Right renal cortex interstitium (tissue), 3 donors: ENCODE results near the gene ZNF79. TPM values are rescaled to one million over a fixed set of nuclear protein-coding genes. Genes with fewer than 3 reads are reported as not detected.

ENCODE experiments used
- DNase-seq, 3 donors: peaks; one replicate each; pipeline ENCODE4 v3.0.0-alpha.2; 2013; ENCODE audit warnings: low read depth in 3 of 3, low spot score in 2 of 3
- polyA plus RNA-seq, 3 donors: library from polyadenylated mRNA; unstranded; fragments of 120-200 nt; gene quantifications; one replicate each; pipeline ENCODE4 v1.2.1, GENCODE V29; 2013; ENCODE audit not compliant: insufficient read length in 3 of 3

Gene ZNF79
- polyA plus RNA-seq, 3 donors = 7.5 to 8.0 (median 7.6) TPM

- DNase-seq = no peak
Measured at GRCh38 chr9:127423476-127423933, 677 bp upstream of the ZNF79 start.

DNA sequence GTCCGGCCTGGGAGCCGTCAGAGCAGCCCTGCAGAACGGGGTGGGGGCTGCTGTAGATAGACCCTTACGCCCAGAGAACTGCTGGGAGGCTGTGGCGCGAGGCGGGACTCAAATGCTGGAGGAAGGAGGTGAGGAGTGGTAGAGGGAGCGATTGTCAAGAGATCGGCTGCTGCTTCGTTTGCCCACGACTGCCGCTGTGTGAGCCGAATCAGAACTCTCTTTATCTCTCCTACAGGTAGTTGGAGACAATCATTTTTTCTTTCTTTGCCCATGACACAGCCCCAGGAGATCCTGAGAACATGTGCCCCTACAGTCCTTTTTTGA lies 456 bp downstream of the ZNF79 start:
- no peak for DNase-seq

GRCh38 chr9:127426756-127427155 lies 2.6 kb downstream of the ZNF79 start:
- no peak for DNase-seq

GRCh38 chr9:127428348-127428747 lies 4.2 kb downstream of the ZNF79 start:
- DNase-seq = no peak

DNA sequence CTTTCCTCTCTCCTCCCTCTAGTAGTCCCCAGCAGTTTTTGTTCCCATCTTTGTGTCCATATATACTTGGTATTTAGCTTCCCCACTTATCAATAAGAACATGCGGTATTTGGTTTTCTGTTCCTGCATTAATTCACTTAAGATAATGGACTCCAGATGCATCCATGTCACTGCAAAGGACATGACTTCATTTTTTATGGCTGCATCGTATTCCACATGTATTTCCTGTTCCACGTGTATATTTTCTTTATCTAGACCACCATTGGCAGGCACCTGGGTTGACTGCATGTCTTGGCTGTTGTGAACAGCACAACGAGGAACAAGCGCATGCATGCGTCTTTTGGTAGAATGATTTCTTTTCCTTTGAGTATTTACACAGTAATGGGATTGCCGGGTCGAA lies 6.2 kb downstream of the ZNF79 start:
- DNase-seq = no peak

DNA sequence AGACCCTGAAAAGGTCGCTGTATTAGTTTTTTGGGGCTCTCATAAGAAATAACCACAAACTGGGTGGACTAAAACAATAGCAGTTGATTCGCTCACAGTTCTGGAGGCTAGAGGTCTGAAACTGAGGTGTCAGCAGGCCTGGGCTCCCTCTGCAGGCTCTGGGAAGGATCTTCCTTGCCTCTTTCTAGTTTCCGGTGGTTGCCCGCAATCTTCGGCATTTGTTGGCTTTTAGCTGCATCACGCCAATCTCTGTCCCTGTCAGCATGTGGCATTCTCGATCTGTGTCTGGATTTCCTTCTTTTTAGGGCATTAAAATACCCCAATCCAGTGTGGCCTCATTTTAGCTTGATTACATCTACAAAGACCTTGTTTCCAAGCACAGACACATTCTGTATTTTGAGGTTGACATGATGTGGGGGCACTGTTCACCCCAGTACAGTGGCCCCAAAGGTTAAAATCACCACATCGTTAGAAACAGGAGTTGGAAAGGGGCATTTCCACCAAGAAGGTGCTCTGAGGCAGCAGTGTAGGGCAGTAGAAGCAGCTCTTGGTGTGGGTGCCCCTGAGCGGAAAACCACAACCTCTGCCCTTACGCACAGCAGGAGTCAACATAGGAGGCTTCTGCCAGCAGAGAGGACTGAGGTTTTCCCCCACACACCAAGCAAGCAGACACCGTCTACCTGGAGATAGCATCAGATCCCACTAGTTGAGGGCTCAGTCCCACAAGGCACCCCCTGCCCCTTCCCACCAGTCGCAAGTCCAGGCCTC lies 13.5 kb downstream of the ZNF79 start:
- no peak for DNase-seq

- no peak for DNase-seq
Measured at GRCh38 chr9:127438394-127438793, 14.2 kb downstream of the ZNF79 start.

DNA sequence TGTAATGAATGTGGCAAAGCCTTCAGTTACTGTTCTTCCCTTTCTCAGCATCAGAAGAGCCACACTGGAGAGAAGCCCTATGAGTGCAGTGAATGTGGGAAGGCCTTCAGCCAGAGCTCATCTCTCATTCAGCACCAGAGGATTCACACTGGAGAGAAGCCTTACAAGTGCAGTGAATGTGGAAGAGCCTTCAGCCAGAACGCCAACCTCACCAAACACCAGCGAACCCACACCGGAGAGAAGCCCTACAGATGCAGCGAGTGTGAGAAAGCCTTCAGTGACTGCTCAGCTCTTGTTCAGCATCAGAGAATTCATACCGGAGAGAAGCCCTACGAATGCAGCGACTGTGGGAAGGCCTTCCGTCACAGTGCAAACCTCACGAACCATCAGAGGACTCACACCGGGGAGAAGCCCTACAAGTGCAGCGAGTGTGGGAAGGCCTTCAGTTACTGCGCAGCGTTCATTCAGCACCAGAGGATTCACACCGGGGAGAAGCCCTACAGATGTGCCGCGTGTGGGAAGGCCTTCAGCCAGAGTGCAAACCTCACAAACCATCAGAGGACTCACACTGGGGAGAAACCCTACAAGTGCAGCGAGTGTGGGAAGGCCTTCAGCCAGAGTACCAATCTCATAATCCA lies 20.2 kb downstream of the ZNF79 start:
- DNase-seq = no peak

- no peak for DNase-seq
Measured at GRCh38 chr9:127444921-127445850, 21.0 kb downstream of the ZNF79 start.

DNA sequence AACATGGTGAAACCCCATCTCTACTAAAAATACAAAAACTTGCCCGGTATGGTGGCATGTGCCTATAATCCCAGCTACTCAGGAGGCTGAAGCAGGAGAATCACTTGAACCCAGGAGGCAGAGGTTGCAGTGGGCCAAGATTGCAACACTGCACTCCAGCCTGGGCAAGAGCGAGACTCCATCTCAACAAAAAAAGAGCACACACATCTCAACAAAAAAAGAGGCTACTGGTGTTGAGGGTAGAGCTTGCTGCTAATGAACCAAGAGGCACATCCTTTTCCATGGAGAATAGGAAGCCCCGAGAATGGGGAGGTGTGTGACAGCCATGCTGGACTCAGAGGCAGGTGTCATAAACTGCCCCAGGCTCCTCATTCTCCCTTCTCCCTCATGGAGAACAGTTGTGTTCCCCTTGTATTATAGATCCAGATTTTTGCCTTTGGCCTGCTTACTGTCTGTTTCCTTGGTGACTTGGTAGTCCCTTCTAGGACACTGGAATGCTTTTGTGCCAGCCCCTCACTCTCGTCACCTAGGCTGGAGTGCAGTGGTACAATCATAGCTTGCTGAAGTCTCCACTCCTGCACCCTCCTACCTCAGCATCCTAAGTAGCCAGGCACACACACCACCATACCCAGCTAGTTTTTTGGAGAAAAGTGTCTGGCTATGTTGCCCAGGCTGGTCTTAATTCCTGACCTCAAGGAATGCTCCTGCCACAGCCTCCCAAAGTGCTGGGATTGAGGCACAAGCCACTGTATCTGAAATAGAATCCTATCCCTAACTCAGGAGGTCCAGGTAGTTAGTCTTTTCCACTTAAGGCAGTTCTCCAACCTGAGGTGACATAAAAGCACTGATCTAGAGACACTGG lies 21.9 kb downstream of the ZNF79 start:
- no peak for DNase-seq

DNA sequence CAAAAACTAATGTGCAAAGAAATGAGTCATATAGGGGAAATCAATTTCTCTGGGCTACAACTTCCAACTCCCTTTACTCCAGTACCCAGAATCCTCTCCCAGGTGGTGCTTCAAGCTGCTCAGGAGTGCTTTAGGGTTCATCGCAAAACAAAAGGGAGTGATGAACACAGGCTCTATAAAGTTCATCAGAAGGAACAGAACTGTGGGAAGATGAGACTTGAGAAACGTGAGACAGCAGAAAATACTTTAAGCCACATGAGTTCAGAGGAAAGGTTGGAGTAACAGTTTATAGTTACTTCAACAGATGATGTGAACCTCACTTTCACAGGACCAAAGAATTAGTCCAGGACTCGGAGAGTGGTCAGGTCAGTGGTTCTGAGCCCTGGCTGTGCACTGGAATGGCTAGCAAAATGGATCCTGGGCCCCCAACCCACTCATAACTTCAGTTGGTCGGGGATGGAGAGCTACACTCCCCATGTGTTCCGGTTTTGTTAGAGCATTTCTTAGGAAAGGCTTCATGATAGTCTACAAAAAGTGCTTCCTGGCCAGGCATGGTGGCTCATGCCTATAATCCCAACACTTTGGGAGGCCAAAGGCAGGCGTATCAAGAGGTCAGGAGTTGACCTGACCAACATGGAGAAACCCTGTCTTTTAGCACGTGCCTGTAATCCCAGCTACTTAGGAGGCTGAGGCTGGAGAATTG lies 22.7 kb downstream of the ZNF79 start:
- no peak for DNase-seq

- DNase-seq = no peak
Measured at GRCh38 chr9:127447416-127448111, 23.4 kb downstream of the ZNF79 start.

DNA sequence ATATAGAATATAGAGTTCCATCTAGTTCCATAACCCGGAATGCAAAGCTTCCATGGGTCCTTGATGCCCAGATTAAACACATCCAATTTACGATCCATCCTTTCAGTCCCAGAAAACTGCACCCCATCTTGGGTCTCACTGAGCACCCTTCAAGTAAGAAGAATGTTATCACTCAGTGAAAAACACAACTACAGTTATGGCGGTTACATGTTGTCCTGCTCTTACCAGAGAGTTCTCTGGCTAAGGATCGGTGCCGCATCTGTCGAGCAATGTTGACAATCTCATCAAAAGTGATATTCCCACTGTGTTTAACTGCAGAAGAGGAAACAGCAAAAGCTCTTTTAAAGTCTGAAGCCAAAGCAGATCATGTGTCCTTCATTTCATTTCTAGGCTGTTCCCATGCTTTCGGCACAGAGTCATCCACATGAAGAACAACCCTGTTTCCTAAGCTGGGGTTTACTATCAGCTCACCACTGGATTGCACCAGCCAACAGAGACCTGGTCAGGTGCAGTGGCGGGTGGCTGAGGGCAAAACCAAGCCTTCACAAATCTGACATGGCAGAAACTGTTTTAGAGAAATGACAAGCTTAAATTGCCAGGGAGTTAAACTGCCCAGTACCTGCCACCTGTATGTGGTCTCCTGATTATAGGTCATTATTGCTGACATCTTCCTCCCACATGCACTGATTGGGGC lies 24.1 kb downstream of the ZNF79 start:
- DNase-seq = no peak

DNA sequence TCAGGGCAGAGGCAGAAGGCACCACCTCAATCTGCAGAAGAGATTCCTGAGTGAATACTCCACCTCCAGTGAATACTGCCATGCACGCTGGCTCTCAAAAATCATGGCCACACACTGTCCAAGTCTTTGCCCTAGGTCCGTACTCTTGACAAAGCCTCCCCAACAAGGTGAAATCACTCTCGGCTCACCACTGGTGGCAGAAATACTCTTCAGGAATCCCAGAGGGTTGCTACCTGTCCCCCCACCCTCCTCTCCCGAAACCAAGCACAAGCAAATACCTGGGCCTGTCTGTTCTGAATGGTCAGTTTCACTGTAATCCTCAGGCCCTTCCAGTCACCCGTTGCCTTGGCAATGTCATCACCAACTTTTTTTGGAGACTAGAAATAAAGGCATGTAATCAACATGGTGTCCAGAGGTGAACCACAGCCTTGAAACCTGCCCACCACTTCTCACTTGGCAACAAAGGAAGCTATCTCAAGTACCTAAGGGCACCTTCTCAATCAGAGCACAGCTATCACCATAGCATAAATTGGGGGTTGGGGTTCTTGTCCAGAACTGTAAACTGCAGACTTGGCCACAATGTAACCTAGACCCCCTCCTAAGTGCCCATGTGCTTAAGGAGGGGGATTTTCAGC lies 25.3 kb downstream of the ZNF79 start:
- no peak for DNase-seq

GRCh38 chr9:127450243-127450760 lies 26.1 kb downstream of the ZNF79 start:
- DNase-seq = no peak

DNA sequence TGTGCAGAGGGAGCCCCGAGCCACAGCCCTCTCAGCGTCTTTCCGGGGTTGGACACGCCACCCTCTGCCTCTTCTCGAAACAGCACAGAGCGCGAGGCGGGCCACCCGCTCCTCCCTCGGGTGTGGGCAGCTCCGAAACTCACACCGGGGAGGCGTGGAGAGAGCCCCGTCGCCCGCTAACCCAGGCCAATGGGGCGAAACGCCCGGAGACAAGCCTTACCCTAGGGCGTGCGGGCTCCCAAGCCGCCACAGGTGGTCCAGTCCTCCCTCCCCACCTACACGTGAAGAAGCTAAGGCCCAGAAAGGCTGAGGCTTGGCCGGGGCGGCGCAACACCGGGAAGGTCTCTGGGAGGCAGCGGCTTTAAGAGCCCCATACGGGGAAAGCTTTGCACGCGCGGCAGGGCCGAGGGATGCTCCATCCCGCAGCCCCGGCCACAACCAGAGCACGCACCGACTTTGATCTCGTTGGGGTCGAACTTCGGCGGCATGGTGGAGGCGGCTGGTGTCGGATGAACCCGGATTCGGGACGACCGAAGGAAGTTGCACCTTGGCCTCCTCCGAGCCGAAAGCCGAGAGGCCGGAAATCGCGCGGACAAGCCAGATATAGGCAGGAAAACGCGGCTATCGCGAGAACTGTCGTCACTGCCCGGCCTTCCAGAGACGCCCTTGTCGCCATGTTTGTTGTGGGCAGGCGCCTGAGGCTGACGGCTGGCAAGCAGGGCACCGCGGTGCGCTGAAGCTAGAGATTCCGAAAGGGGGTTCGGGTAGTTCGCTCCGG lies 26.8 kb downstream of the ZNF79 start, which contains the start of the genes LRSAM1 and RPL12:
Gene LRSAM1 (plus strand): TSS at position 681 of the 778 bp plus-strand sequence. CDS start 3,018 bp downstream, outside the sequence.
Gene RPL12 (minus strand): TSS at position 577 of the 778 bp plus-strand sequence. CDS start 89 bp downstream, at position 488.
- peak; percentile 92 to 96 (median 95) for DNase-seq

DNA sequence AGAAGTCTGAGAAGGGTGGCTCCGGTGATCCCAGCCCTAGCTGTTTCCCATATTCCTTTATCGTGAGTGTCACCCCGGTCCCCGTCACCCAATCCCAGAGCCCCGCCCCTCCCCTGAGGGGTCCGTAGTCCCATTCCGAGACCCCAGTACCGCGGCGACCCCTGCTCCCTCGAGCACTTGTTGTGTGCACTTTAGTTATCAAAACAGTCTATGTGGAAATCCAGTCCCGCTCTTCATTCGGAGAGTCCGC lies 27.4 kb downstream of the ZNF79 start:
- peak in 1 of 3 donors; percentile 38 for DNase-seq
